Heart left ventricle (tissue), 16 donors: Measurements from ENCODE around the gene TJP3. TPM values are rescaled to one million over a fixed set of nuclear protein-coding genes. Genes with fewer than 3 reads are reported as not detected.

ENCODE experiments used
- ATAC-seq, 4 donors: fragments of 200-7000 bp; cut with Tn5 transposase; one replicate each; pipeline ENCODE4 v1.9.1; 2020 to 2022; ENCODE audit warnings: moderate library complexity in 4 of 4, mild to moderate bottlenecking in 3 of 4, moderate number of reproducible peaks in 1 of 4
- DNase-seq, 5 donors: peaks; one replicate each; pipeline ENCODE4 v3.0.0-alpha.2; 2020
- H3K27ac ChIP-seq, 12 donors: fragments of 200-600 bp; sonication (generic) in 4 of 12; one replicate each; pipeline versions ENCODE4 v1.5.0 to v1.8.0; 2016 to 2022; ENCODE audit warnings: mild to moderate bottlenecking in 2 of 12
- H3K27me3 ChIP-seq, 9 donors: fragments of 200-600 bp; sonication (generic) in 2 of 9; one replicate each; pipeline versions ENCODE4 v1.5.1 to v1.8.0; 2016 to 2022; ENCODE audit warnings: mild to moderate bottlenecking in 3 of 9
- H3K36me3 ChIP-seq, 9 donors: fragments of 200-600 bp; sonication (generic) in 2 of 9; one replicate each; pipeline versions ENCODE4 v1.5.0 to v1.8.0; 2018 to 2022; ENCODE audit warnings: mild to moderate bottlenecking in 2 of 9
- H3K4me1 ChIP-seq, 12 donors: fragments of 200-600 bp; sonication (generic) in 4 of 12; one replicate each; pipeline versions ENCODE4 v1.5.0 to v1.8.0; 2016 to 2022; ENCODE audit warnings: mild to moderate bottlenecking in 3 of 12
- H3K4me3 ChIP-seq, 12 donors: fragments of 200-600 bp; sonication (generic) in 4 of 12; one replicate each; pipeline versions ENCODE4 v1.5.0 to v1.8.0; 2017 to 2022; ENCODE audit warnings: mild to moderate bottlenecking in 9 of 12, moderate library complexity in 4 of 12
- H3K9me3 ChIP-seq, 12 donors: fragments of 200-600 bp; sonication (generic) in 4 of 12; one replicate each; pipeline versions ENCODE4 v1.5.0 to v1.8.0; 2016 to 2022; ENCODE audit warnings: mild to moderate bottlenecking in 1 of 12
- CTCF ChIP-seq, 12 donors: fragments of 200-600 bp; sonication (generic) in 4 of 12; IDR thresholded peaks; one replicate each; pipeline versions ENCODE4 v1.5.0 to v1.8.0; 2018 to 2022; ENCODE audit warnings: antibody characterized with exemption in 12 of 12, mild to moderate bottlenecking in 5 of 12
- POLR2A ChIP-seq, 2 donors: fragments of 450-650 bp; IDR thresholded peaks; one replicate each; pipeline ENCODE4 v1.6.1; 2017; ENCODE audit warnings: antibody characterized with exemption in 2 of 2, mild to moderate bottlenecking in 2 of 2, moderate library complexity in 2 of 2
- WGBS, 4 donors: extraction: QIAGEN DNeasy Blood & Tissue Kit in 2 of 4; methylation state at CpG; one replicate each; pipeline versions ENCODE4 v1.1.5 to v1.1.7; 2013 to 2018; 5-methylcytosine and 5-hydroxymethylcytosine counted together
- intact Hi-C, 10 donors: fragments of 100-400 bp; cut with DNase I; formaldehyde crosslinking; loops; one replicate each; pipeline versions ENCODE4 v1.11.1 to v1.14.2; 2022
- polyA plus RNA-seq, 2 donors: library from polyadenylated mRNA; stranded (reverse); fragments of 200-250 nt; gene quantifications; one replicate each; pipeline ENCODE4 v1.2.3, GENCODE V29; 2013
- total RNA-seq, 9 donors: library from RNA; depleted of rRNA in 2 of 9; stranded (reverse); fragments of >200 nt in 2 of 9; fragmentation: NEBNext Ultra II Directional in 3 of 9; extraction: Animal tissue kit (Norgen Biotek cat#: 25700) in 3 of 9; gene quantifications; one replicate each; pipeline versions ENCODE4 v1.1.0 to v1.2.4, GENCODE V29; 2016 to 2023
- donor health status: ischemic (EF 13 %, LVEDD 7.1; RV severe dilation, severe dysfunction).
- donor health status: healthy with polysubstance abuse.
- donor health status: DM: no; HTN: yes; CAD: no.
- donor health status: DM: no; HTN: no; CAD: no.
- donor health status: ischemic (EF 25% LVEDD 6.9; RV normal size, moderate dysfunction).
- donor health status: ischemic (EF 25% LVEDD 5.7; RV mildly dilated, moderate dysfunction).
- donor health status: healthy.
- donor health status: DM: yes; HTN: yes; CAD: no.
- donor health status: ischemic (EF 35%, LVEDD 5.7; RV mildly dilated, moderate dysfunction).
- donor health status: nonischemic (EF 11% LVEDD 7.7; RV severe dilation, severe dysfunction).
- donor health status: DM: yes; HTN: yes; CAD: no.
- donor health status: PGD.
- donor health status: ischemic (EF 29% LVEDD 5.4; RV normal size, mild dysfunction).
- donor health status: nonischemic (EF 23%, LVEDD 6.1; RV moderate dilation, normal function).

TJP3 gene
- total and polyA plus RNA-seq, 11 donors: 0.06 to 0.48 (median 0.41) TPM; not detected in 8

- DNase-seq (no peak), ATAC-seq (no peak)
- TF ChIP-seq CTCF (IDR thresholded peaks at IDR 0.05) (no peak), POLR2A (IDR thresholded peaks at IDR 0.05) (no peak)
- H3K27ac ChIP-seq: no peak overlapping the region
- no peak overlapping the region for H3K4me3 ChIP-seq
- intact Hi-C loops: no loop called here
- 83 to 88% (median 86%) methylated on average over 10 of the region's 10 CpGs for WGBS, 4 donors
- no peaks in the 10 kb centered on the region for H3K4me1 ChIP-seq
- H3K27me3 ChIP-seq: peaks cover 0 to 6% (median 0%) of the 10 kb centered on the region in 9 donors
- H3K36me3 ChIP-seq: no peaks in the 10 kb centered on the region
- H3K9me3 ChIP-seq: no peaks in the 10 kb centered on the region
Observed at GRCh38 chr19:3737487-3738205, 29.5 kb downstream of the TJP3 start.

- ATAC-seq: no peak
Observed at GRCh38 chr19:3738477-3739220, 30.5 kb downstream of the TJP3 start.

GRCh38 chr19:3740431-3740830 lies 32.2 kb downstream of the TJP3 start:
- H3K36me3 ChIP-seq: no peaks in the 10 kb centered on the region
- peaks cover 0 to 1% (median 0%) of the 10 kb centered on the region in 9 donors for H3K27me3 ChIP-seq
- ATAC-seq (no peak), DNase-seq (no peak)
- no peaks in the 10 kb centered on the region for H3K9me3 ChIP-seq
- intact Hi-C loops: no loop called here
- H3K27ac ChIP-seq: no peak overlapping the region
- 90 to 92% (median 92%) methylated on average over 24 of the region's 24 CpGs for WGBS, 4 donors
- no peaks in the 10 kb centered on the region for H3K4me1 ChIP-seq
- H3K4me3 ChIP-seq: no peak overlapping the region
- TF ChIP-seq POLR2A (IDR thresholded peaks at IDR 0.05) (no peak), CTCF (IDR thresholded peaks at IDR 0.05) (no peak)

More at GRCh38 chr19:3738477-3739220, 30.5 kb downstream of the TJP3 start:
- Histone ChIP-seq H3K9me3 (no peaks in the 10 kb centered on the region), H3K36me3 (no peaks in the 10 kb centered on the region), H3K4me1 (no peaks in the 10 kb centered on the region), H3K27me3 (peaks cover 0 to 6% (median 0%) of the 10 kb centered on the region in 9 donors), H3K4me3 (no peak overlapping the region), H3K27ac (no peak overlapping the region)
- WGBS, 4 donors: 82 to 87% (median 84%) methylated on average over 31 to 32 of the region's 32 CpGs
- TF ChIP-seq CTCF (IDR thresholded peaks at IDR 0.05): no peak
- no peak for TF ChIP-seq POLR2A (IDR thresholded peaks at IDR 0.05)
- intact Hi-C loops: no loop called here
- DNase-seq: no peak

GRCh38 chr19:3743486-3743885 lies 35.3 kb downstream of the TJP3 start:
- no peak overlapping the region for H3K4me3 ChIP-seq
- no peak for DNase-seq
- TF ChIP-seq POLR2A (IDR thresholded peaks at IDR 0.05): no peak
- TF ChIP-seq CTCF (IDR thresholded peaks at IDR 0.05): no peak
- H3K36me3 ChIP-seq: no peaks in the 10 kb centered on the region
- no peak for ATAC-seq
- intact Hi-C loops: no loop called here
- no peaks in the 10 kb centered on the region for H3K4me1 ChIP-seq
- no peak overlapping the region for H3K27ac ChIP-seq
- WGBS, 4 donors: 92 to 99% (median 97%) methylated on average over 2 of the region's 2 CpGs
- H3K27me3 ChIP-seq: peaks cover 0 to 4% (median 0%) of the 10 kb centered on the region in 9 donors
- H3K9me3 ChIP-seq: no peaks in the 10 kb centered on the region
